ENCODE measurements around the gene INTS6.

GRCh38 chr13:51348069-51348967 lies 104.5 kb downstream of the INTS6 start:
- TF ChIP-seq CTCF (IDR thresholded peaks at IDR 0.05 in 4 of 5, conservative IDR thresholded peaks at IDR 0.05 in 1 of 5) (no peak), POLR2A (IDR thresholded peaks at IDR 0.05) (no peak)
